Keratinocyte (primary cell): Measurements from ENCODE around the gene PFKP. TPM values are rescaled to one million over a fixed set of nuclear protein-coding genes. Genes with fewer than 3 reads are reported as not detected.

Experiments
- DNase-seq: peaks from one replicate; pipeline ENCODE4 v3.0.0-alpha.2; 2011; ENCODE audit warnings: low read depth, missing footprints, low spot score
- FAIRE-seq: peaks from 2 replicates; lab custom pipeline; 2011; peaks lifted over from hg19 to GRCh38; lab: Jason Lieb, UNC
- H2AFZ ChIP-seq: 2 replicates; pipeline ENCODE4 v1.6.0; 2012; ENCODE audit warnings: low read length, control low read depth, inconsistent platforms; ENCODE audit not compliant: control insufficient read depth
- H3K27ac ChIP-seq: 2 replicates; pipeline ENCODE4 v1.5.1; 2011; ENCODE audit warnings: low read length; ENCODE audit not compliant: control insufficient read depth, insufficient read depth
- H3K27me3 ChIP-seq: 3 replicates; pipeline ENCODE4 v1.6.0; 2011; ENCODE audit warnings: low read length; ENCODE audit not compliant: control insufficient read depth, insufficient read depth; ENCODE audit errors: extremely low read depth
- H3K36me3 ChIP-seq, 2 experiments: 2 replicates in 1 of 2; 3 replicates in 1 of 2; pipeline ENCODE4 v1.5.1; 2011; ENCODE audit warnings: low read length in 2 of 2, mild to moderate bottlenecking in 1 of 2; ENCODE audit not compliant: control insufficient read depth in 2 of 2, insufficient read depth in 2 of 2; ENCODE audit errors: extremely low read depth in 1 of 2
- H3K4me1 ChIP-seq: 3 replicates; pipeline ENCODE4 v1.5.1; 2011; ENCODE audit warnings: low read length; ENCODE audit not compliant: control insufficient read depth, insufficient read depth; ENCODE audit errors: extremely low read depth
- H3K4me2 ChIP-seq: 3 replicates; pipeline ENCODE4 v1.6.0; 2011; ENCODE audit warnings: low read depth, low read length; ENCODE audit not compliant: control insufficient read depth, insufficient read depth; ENCODE audit errors: extremely low read depth
- H3K4me3 ChIP-seq, 3 experiments: fragments of 200-600 bp in 1 of 3; sonication (generic) in 1 of 3; 2 replicates in 2 of 3; 3 replicates in 1 of 3; pipeline ENCODE4 v1.5.1; 2011 to 2016; ENCODE audit warnings: low read length in 3 of 3, mild to moderate bottlenecking in 3 of 3, control low read depth in 2 of 3, inconsistent platforms in 1 of 3, low read depth in 1 of 3, mixed read lengths in 1 of 3, mixed run types in 1 of 3, moderate library complexity in 1 of 3; ENCODE audit not compliant: control insufficient read depth in 2 of 3, insufficient read depth in 2 of 3; ENCODE audit errors: extremely low read depth in 1 of 3
- H3K79me2 ChIP-seq: 2 replicates; pipeline ENCODE4 v1.6.0; 2012; ENCODE audit warnings: low read length; ENCODE audit not compliant: control insufficient read depth, insufficient read depth
- H3K9ac ChIP-seq: 3 replicates; pipeline ENCODE4 v1.6.0; 2011; ENCODE audit warnings: low read length; ENCODE audit not compliant: control insufficient read depth, insufficient read depth; ENCODE audit errors: extremely low read depth
- H3K9me1 ChIP-seq: 3 replicates; pipeline ENCODE4 v1.6.0; 2011; ENCODE audit warnings: low read length; ENCODE audit not compliant: control insufficient read depth, insufficient read depth; ENCODE audit errors: extremely low read depth
- H3K9me3 ChIP-seq: 2 replicates; pipeline ENCODE4 v1.5.1; 2012; ENCODE audit warnings: low read depth, low read length; ENCODE audit not compliant: control insufficient read depth
- H4K20me1 ChIP-seq: 3 replicates; pipeline ENCODE4 v1.6.0; 2011; ENCODE audit warnings: low read length; ENCODE audit not compliant: control insufficient read depth, insufficient read depth; ENCODE audit errors: extremely low read depth
- EZH2 ChIP-seq: IDR thresholded peaks from one replicate; pipeline ENCODE4 v1.6.1; 2012; ENCODE audit warnings: inconsistent platforms, mild to moderate bottlenecking, low read length, moderate library complexity
- dilution Hi-C: fragments of 300-500 bp; cut with MboI; formaldehyde crosslinking; loops from one replicate; pipeline ENCODE4 v1.7.0; 2020; ENCODE audit warnings: low sequenced_read_pairs; ENCODE audit not compliant: extremely low pct_ligation_motif_present
- polyA plus RNA-seq, 5 experiments: library from polyadenylated mRNA; depleted of rRNA in 3 of 5; stranded (reverse) in 3 of 5; stranded (forward) in 1 of 5; unstranded in 1 of 5; fragments of >200 nt; gene quantifications; 1 replicate in 1 of 5; 2 replicates in 3 of 5; 3 replicates in 1 of 5; pipeline versions ENCODE4 v1.2.1 to v1.2.3, GENCODE V29; 2011 to 2012; ENCODE audit warnings: missing spikeins in 2 of 5, low read depth in 1 of 5, low replicate concordance in 1 of 5
- TF ChIP-seq, protein P1 (sequence below), 3 experiments: IDR thresholded peaks in 1 of 3; conservative IDR thresholded peaks in 1 of 3; optimal IDR thresholded peaks in 1 of 3; 2 replicates in 2 of 3; 3 replicates in 1 of 3; pipeline versions ENCODE3 to v1.5.1; 2011; ENCODE audit warnings: low read length in 3 of 3, mild to moderate bottlenecking in 3 of 3, moderate library complexity in 2 of 3, control low read depth in 1 of 3, inconsistent platforms in 1 of 3; ENCODE audit not compliant: insufficient read depth in 2 of 3; ENCODE audit errors: extremely low read depth in 1 of 3

The PFKP gene
- polyA plus RNA-seq, 1 donor (not counting 4 experiments of a cell fraction or from before 2014, with no cell fraction given): 117 TPM

DNA sequence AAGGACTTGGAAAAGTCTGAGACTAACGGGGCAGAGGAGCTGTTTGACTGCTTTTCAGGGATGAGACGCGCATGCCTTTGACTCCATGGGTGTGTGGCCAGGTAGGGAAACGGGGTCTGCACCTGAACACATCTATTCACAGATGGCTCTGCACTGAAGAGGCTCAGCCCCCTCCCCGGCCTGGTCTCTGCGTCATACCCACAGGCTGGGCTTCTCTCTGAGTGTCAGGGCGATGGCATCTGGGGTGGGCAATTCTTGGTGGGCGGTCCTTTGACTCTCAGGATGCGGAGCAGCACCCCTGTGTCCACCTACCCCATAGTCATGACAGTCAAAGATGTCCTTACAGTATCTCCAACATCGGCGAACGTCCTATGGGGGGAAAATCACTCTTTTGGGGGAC, 23.0 kb downstream of the PFKP start:
- dilution Hi-C loops: no loop called here
- H3K9ac ChIP-seq: peak overlapping the region; percentile 80
- H4K20me1 ChIP-seq: no peaks in the 10 kb centered on the region
- no peaks in the 10 kb centered on the region for H3K9me3 ChIP-seq
- no peak overlapping the region for H2AFZ ChIP-seq
- TF ChIP-seq EZH2: no peak
- TF ChIP-seq, protein P1, sequence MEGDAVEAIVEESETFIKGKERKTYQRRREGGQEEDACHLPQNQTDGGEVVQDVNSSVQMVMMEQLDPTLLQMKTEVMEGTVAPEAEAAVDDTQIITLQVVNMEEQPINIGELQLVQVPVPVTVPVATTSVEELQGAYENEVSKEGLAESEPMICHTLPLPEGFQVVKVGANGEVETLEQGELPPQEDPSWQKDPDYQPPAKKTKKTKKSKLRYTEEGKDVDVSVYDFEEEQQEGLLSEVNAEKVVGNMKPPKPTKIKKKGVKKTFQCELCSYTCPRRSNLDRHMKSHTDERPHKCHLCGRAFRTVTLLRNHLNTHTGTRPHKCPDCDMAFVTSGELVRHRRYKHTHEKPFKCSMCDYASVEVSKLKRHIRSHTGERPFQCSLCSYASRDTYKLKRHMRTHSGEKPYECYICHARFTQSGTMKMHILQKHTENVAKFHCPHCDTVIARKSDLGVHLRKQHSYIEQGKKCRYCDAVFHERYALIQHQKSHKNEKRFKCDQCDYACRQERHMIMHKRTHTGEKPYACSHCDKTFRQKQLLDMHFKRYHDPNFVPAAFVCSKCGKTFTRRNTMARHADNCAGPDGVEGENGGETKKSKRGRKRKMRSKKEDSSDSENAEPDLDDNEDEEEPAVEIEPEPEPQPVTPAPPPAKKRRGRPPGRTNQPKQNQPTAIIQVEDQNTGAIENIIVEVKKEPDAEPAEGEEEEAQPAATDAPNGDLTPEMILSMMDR (optimal IDR thresholded peaks at IDR 0.05 in 1 of 3, IDR thresholded peaks at IDR 0.05 in 1 of 3, conservative IDR thresholded peaks at IDR 0.05 in 1 of 3; ENCODE audit: extremely low read depth in 1 of 3, insufficient read depth in 2 of 3, low read length in 3 of 3): no peak
- peaks cover 54% of the 10 kb centered on the region for H3K4me1 ChIP-seq
- FAIRE-seq: no peak
- peak overlapping the region in 1 of 3 experiments; percentile 46 for H3K4me3 ChIP-seq
- H3K79me2 ChIP-seq: peaks cover 72% of the 10 kb centered on the region
- H3K36me3 ChIP-seq: peaks cover 7 to 33% of the 10 kb centered on the region in 2 experiments
- peak overlapping the region; percentile 98 for H3K4me2 ChIP-seq
- H3K27ac ChIP-seq: peak overlapping the region; percentile 96
- H3K9me1 ChIP-seq: peaks cover 8% of the 10 kb centered on the region
- H3K27me3 ChIP-seq: no peaks in the 10 kb centered on the region
- DNase-seq: no peak

DNA sequence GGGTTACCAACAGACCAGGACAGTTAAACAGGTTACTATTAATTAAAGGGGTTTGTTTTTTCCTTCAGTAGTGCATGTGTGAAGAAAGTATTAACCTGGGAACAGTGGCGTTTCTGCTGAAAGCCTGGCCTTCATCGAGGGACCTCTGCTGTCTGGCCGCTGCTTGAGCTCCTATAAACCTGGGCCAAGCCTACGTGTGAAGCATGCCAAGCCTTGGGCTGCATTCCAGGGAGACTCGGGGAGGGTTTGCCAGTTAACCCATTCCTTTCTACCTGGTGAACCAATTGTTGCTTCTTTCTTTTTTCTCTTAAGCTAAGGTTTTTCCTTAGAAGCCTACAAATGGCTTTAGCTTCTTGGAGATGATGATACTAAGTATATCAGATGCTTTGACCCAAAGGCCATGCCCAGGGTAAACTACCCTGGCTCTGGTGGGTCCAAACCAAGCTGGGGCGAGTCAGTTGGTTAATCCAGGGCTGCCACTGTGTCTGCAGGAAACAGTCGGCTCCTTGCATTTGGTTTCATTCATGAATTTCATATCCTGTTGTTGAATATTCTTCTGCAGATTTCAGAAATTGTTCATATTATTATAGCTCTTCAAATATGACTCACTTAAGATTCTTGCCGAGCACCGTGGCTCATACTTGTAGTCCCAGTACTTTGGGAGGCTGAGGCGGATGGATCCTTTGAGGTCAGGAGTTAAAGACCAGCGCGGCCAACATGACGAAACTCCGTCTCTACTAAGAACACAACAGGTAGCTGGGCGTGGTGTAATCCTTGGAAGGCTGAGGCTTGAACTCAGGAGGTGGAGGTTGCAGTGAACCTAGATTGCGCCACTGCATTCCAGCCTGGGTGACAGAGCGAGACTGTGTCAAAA, 23.8 kb downstream of the PFKP start:
- peaks cover 60% of the 10 kb centered on the region for H3K4me1 ChIP-seq

More for the DNA sequence above, 23.8 kb downstream of the PFKP start:
- peaks cover 8% of the 10 kb centered on the region for H3K9me1 ChIP-seq
- peak overlapping the region; percentile 41 for H2AFZ ChIP-seq
- FAIRE-seq: peak; percentile 79
- peak overlapping the region in 2 of 3 experiments; percentile 46 to 68 for H3K4me3 ChIP-seq
- H4K20me1 ChIP-seq: no peaks in the 10 kb centered on the region
- DNase-seq: peak; percentile 91
- TF ChIP-seq EZH2: no peak
- TF ChIP-seq, protein P1 (optimal IDR thresholded peaks at IDR 0.05 in 1 of 3, IDR thresholded peaks at IDR 0.05 in 1 of 3, conservative IDR thresholded peaks at IDR 0.05 in 1 of 3; ENCODE audit: extremely low read depth in 1 of 3, insufficient read depth in 2 of 3, low read length in 3 of 3): peak in 1 of 3 experiments; percentile 27
- no peaks in the 10 kb centered on the region for H3K9me3 ChIP-seq
- peaks cover 7 to 31% of the 10 kb centered on the region in 2 experiments for H3K36me3 ChIP-seq
- no peaks in the 10 kb centered on the region for H3K27me3 ChIP-seq
- dilution Hi-C loops: no loop called here
- H3K79me2 ChIP-seq: peaks cover 66% of the 10 kb centered on the region
- H3K27ac ChIP-seq: peak overlapping the region; percentile 96
- peak overlapping the region; percentile 80 for H3K9ac ChIP-seq
- peak overlapping the region; percentile 98 for H3K4me2 ChIP-seq
